GM20431 (cell line): ENCODE results near the gene TRAPPC12.
"Not testable (repeated sequence)": the region's sequence is repeated elsewhere in the genome, so short reads cannot be mapped to it uniquely, and the experiment has no call there.

Source experiments
- in situ Hi-C: fragments of 300-500 bp; cut with MseI, MboI; formaldehyde crosslinking; loops from one replicate; pipeline ENCODE4 v1.15.0; 2020; ENCODE audit warnings: low sequenced_read_pairs; ENCODE audit not compliant: unreplicated experiment

Gene TRAPPC12

GRCh38 chr2:3492951-3493614 lies 113.6 kb downstream of the TRAPPC12 start:
- in situ Hi-C loops = no loop called here

DNA sequence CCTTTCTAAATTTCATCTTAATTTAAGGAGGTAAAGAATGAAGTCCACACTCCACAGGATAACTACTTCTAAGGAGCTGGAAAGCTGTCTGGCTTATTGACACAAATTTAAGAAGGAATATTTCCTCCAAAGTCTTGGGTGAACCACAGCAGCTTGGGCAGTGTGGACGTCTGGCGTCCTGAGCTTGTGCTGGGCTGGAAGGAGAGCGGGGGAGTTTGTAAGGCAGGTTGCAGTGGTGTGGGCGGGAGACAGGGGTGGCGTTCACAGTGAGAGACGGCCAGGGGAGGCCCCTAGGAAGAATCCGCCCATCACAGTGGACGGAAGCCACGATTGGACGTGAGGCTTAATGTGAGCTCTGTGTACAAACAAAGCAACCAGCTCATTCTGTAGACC lies 114.1 kb downstream of the TRAPPC12 start:
- in situ Hi-C loops = no loop called here

GRCh38 chr2:3494984-3495666 lies 115.6 kb downstream of the TRAPPC12 start:
- in situ Hi-C loops = no loop called here

DNA sequence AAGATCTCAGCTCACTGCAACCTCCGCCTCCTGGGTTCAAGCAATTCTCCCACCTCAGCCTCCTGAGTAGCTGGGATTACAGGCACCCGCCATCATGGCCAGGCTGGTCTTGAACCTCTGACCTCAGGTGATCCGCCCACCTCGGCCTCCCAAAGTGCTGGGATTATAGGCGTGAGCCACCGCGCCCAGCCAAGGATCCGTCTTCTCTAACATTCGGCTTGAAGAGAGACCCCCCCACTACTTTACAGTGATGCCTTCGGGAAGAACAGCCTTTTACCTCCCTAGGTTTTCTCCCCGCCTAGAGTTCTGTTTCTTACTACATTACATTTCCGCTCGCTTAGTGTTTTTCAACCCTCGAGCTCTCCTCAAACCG lies 117.2 kb downstream of the TRAPPC12 start:
- in situ Hi-C loops = not testable (repeated sequence)

GRCh38 chr2:3498783-3499394 lies 119.4 kb downstream of the TRAPPC12 start:
- in situ Hi-C loops = no loop called here

DNA sequence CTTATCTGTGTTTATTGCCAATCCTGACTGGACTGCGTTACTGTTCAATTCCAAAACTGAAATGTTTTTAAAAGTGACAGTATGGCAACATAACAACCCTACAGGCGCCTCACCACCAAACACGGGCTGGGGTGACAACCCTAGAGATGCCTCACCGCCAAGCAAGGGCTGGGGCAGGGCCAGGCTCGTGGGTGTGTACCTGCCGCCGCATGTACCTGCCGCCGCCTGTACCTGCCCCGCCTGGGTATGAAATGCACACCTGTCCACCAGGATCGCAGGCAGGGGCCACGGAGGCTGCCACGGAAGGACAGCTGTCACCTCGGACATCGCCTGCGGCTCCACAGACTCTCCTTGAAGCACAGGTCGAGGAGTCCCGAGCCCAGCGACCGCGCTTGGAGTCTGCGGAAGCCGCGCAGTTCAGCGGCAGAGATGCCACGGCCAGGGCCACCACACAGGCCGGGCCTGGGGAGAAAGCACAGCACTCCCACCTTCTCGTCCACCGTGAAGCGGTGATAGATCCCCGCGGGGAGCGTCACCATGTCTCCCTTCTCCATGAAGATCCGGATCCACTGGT lies 120.9 kb downstream of the TRAPPC12 start:
- in situ Hi-C loops = no loop called here

- in situ Hi-C loops = no loop called here
These were observed 123.6 kb downstream of the TRAPPC12 start for GRCh38 chr2:3503046-3503445.

DNA sequence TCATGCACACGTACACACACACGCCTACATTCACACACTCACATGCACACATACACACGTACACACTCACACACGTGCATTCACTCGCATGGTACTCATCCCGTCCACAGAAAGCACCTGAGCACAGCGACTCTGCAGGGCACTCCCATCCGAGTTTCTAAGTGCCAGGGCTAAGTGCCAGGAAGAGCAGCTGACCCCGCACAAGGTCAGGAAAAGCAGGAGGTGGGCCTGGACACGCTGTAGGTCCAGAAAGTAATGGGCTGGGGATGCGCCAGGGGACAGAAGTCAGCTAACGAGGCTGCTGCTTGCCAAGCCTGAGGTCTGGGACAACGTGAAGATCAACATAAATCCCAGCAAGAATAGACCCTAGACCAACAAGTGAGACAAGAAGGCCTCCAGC lies 124.0 kb downstream of the TRAPPC12 start:
- in situ Hi-C loops = no loop called here

DNA sequence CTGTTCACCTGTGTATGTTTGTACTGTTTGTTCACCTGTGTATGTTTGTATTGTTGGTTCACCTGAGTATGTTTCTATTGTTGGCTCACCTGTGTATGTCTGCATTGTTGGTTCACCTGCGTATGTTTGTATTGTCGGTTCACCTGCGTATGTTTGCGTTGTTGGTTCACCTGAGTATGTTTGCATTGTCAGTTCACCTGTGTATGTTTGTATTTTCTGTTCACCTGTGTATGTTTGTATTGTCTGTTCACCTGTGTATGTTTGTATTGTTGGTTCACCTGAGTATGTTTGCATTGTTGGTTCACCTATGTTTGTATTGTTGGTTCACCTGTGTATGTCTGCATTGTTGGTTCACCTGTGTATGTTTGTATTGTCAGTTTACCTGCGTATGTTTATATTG lies 125.2 kb downstream of the TRAPPC12 start:
- in situ Hi-C loops = no loop called here

- in situ Hi-C loops = no loop called here
These were observed 126.3 kb downstream of the TRAPPC12 start for GRCh38 chr2:3505771-3506170.

- in situ Hi-C loops = no loop called here
These were observed 132.6 kb downstream of the TRAPPC12 start for GRCh38 chr2:3512086-3512485.

DNA sequence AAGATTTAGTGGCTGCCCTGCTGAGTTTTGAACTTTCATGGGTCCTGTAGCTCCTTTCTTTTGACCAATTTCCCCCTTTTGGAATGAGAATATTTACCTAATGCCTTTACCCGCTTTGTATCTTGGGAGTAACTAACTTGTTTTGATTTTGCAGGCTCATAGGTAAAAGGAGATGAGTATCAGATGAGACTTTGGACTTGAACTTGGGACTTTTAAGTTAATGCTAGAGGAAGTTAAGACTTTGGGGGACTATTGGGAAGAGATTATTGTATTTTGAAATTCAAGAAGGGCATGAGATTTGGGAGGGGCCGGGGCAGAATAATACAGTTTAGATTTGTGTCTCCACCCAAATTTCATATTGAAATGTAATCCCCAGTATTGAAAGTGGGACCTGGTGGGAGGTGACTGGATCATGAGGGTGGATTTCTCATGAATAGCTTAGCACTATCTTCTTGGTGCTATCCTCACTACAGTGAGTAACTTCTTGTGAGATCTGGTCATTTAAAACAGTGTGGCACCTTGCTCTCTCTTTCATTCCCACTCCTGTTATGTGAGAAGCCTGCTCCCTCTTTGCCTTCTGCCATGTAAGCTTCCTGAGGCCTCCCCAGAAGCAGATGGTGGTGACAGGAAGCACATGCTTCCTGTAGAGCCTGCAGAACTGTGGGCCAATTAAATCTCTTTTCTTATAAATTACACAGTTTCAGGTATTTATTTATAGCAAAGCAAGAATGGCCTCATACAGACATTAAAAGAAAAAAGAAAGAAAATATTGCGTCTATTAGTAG lies 133.7 kb downstream of the TRAPPC12 start:
- in situ Hi-C loops = no loop called here

DNA sequence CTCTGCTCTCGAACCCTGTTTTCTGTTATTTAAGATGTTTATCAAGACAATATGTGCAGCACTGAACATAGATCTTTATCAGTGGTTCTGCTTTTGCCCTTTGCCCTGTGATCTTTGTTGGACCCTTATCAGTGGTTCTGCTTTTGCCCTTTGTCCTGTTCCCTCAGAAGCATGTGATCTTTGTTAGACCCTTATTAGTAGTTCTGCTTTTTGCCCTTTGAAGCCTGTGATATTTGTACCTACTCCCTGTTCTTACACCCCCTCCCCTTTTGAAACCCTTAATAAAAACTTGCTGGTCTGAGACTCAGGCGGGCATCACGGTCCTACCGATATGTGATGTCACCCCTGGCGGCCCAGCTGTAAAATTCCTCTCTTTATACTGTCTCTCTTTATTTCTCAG lies 135.9 kb downstream of the TRAPPC12 start:
- in situ Hi-C loops = not testable (repeated sequence)

DNA sequence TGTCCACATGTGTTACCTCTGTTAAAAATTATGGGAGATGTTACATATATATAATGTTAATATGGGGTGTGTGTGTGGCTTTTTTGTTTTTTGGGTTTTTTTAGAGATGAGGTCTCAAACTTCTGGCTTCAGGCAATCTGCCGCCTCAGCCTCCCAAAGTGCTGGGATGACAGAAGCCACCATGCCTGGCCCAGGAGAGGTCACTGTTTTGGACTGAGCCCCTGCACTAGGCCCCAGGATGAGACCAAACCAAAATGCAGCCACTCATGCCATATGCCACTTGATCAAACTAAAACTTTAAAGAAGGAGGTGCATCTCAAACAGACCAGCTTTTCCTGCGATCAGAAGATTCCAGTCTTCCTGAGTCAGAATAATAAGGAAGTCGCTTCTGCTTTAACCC lies 137.3 kb downstream of the TRAPPC12 start:
- in situ Hi-C loops = no loop called here

GRCh38 chr2:3517948-3518495 lies 138.5 kb downstream of the TRAPPC12 start:
- in situ Hi-C loops = no loop called here

GRCh38 chr2:3518496-3519254 lies 139.2 kb downstream of the TRAPPC12 start:
- in situ Hi-C loops = no loop called here

DNA sequence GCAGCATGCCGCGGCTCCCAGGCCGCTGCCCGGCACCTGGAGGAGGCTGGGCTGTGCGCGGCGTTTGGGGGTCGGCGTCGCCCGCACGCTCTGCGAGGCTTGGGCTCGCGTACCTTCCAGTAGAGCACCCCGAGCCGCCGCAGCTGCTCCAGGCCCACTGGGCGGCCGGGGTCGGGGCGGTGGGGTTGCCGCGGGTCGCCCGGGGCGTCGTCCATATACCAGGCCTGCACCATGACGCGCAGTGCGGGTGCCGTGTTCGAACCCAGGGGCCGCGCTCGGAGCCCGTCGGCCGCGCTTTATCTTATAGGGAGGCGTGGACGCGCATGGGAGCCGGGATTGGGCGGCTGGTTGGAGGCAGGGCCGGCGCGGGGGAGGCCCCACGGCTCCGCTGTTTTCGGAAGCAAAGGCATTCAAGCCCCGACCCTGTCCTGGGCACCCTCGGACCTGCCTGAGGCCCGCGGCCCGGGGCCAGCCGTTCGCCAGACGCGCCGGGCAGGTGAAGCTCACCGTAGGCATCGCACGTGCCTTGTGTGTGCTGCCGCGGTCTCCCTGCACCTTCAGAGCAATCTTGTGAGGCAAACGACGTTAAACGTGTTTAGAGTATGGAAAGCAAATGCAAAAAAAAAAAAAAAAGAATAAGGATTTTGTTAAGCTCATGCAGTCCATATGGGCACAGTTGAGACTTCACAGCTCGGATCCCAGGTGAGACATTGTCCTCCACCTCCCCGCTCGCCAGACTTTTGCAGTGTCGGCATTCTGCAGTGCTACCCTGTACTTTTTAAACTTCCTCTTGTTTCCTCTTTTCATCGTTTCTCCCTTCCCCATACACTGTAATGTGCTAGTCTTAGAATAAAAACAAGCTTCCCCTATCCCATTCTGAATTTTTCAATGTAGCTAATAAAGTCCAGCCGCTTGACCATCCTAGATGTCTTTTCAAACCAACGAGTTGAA lies 140.0 kb downstream of the TRAPPC12 start, which contains the start of gene ADI1:
TSS of gene ADI1 (minus strand) at position 277 of the 951 bp plus-strand sequence. CDS start at position 233, 44 bp downstream.
- in situ Hi-C loops = no loop called here

DNA sequence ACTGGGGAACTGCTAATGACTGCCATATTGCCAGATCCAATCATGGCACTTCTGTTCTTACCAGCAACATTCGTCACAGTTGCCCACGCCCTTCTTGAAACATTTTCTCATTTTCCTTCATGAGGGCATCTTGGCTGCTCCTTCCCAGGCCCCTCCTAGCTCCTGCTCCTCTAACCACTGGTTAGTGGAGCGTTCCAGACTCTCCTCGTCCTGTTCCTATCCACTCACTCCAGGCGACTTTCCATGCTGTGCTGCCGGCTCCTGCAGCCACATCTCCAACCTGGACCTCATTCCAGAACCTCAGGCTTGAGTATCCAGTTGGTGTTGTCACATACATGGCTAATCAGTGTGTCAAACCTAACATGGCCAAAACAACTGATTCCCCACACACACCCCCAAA lies 141.1 kb downstream of the TRAPPC12 start:
- in situ Hi-C loops = no loop called here
